ENCODE measurements around the gene BCL11A.

Gene BCL11A

GRCh38 chr2:60410456-60411146 lies 142.9 kb downstream of the BCL11A start:
- DNase-seq (ENCODE audit: low read depth, low spot score) = no peak
- Histone ChIP-seq H3K36me3 (ENCODE audit: insufficient read depth, insufficient read length, low read length) (no peaks in the 10 kb centered on the region), H3K4me3 (ENCODE audit: insufficient read length, low read depth) (no peak overlapping the region), H3K27me3 (ENCODE audit: insufficient read depth, insufficient read length) (no peaks in the 10 kb centered on the region), H3K9me3 (ENCODE audit: insufficient read depth, low read length) (peaks cover 8% of the 10 kb centered on the region), H3K4me1 (ENCODE audit: insufficient read depth, insufficient read length) (peaks cover 12% of the 10 kb centered on the region), H3K9ac (ENCODE audit: insufficient read length, low read depth) (no peak overlapping the region)
- TF ChIP-seq ZNF274 (IDR thresholded peaks at IDR 0.05; ENCODE audit: low read depth, low read length) (no peak), YY1 (IDR thresholded peaks at IDR 0.05; ENCODE audit: insufficient read depth, insufficient read length) (no peak), SUZ12 (IDR thresholded peaks at IDR 0.05; ENCODE audit: extremely low read depth, insufficient read depth, insufficient read length) (no peak)

- TF ChIP-seq YY1 (IDR thresholded peaks at IDR 0.05; ENCODE audit: insufficient read depth, insufficient read length) (no peak), SUZ12 (IDR thresholded peaks at IDR 0.05; ENCODE audit: extremely low read depth, insufficient read depth, insufficient read length) (no peak), ZNF274 (IDR thresholded peaks at IDR 0.05; ENCODE audit: low read depth, low read length) (no peak)
These were observed 144.0 kb downstream of the BCL11A start for GRCh38 chr2:60409531-60409871.

GRCh38 chr2:60408811-60409530 lies 144.5 kb downstream of the BCL11A start:
- Histone ChIP-seq H3K36me3 (ENCODE audit: insufficient read depth, insufficient read length, low read length) (no peaks in the 10 kb centered on the region), H3K9me3 (ENCODE audit: insufficient read depth, low read length) (no peaks in the 10 kb centered on the region), H3K4me3 (ENCODE audit: insufficient read length, low read depth) (no peak overlapping the region), H3K27me3 (ENCODE audit: insufficient read depth, insufficient read length) (no peaks in the 10 kb centered on the region), H3K9ac (ENCODE audit: insufficient read length, low read depth) (no peak overlapping the region), H3K4me1 (ENCODE audit: insufficient read depth, insufficient read length) (peaks cover 12% of the 10 kb centered on the region)
- DNase-seq (ENCODE audit: low read depth, low spot score) = no peak
- TF ChIP-seq ZNF274 (IDR thresholded peaks at IDR 0.05; ENCODE audit: low read depth, low read length) (no peak), YY1 (IDR thresholded peaks at IDR 0.05; ENCODE audit: insufficient read depth, insufficient read length) (no peak), SUZ12 (IDR thresholded peaks at IDR 0.05; ENCODE audit: extremely low read depth, insufficient read depth, insufficient read length) (no peak)

More at GRCh38 chr2:60409531-60409871, 144.0 kb downstream of the BCL11A start:
- Histone ChIP-seq H3K9ac (ENCODE audit: insufficient read length, low read depth) (no peak overlapping the region), H3K4me1 (ENCODE audit: insufficient read depth, insufficient read length) (peaks cover 12% of the 10 kb centered on the region), H3K36me3 (ENCODE audit: insufficient read depth, insufficient read length, low read length) (no peaks in the 10 kb centered on the region), H3K9me3 (ENCODE audit: insufficient read depth, low read length) (peaks cover 2% of the 10 kb centered on the region; the same call in 1 of the 2 replicates), H3K27me3 (ENCODE audit: insufficient read depth, insufficient read length) (no peaks in the 10 kb centered on the region), H3K4me3 (ENCODE audit: insufficient read length, low read depth) (no peak overlapping the region)
- DNase-seq (ENCODE audit: low read depth, low spot score) = no peak

- H3K27me3 ChIP-seq (ENCODE audit: insufficient read depth, insufficient read length) = no peaks in the 10 kb centered on the region
- DNase-seq (ENCODE audit: low read depth, low spot score) = no peak
- H3K36me3 ChIP-seq (ENCODE audit: insufficient read depth, insufficient read length, low read length) = no peaks in the 10 kb centered on the region
- TF ChIP-seq YY1 (IDR thresholded peaks at IDR 0.05; ENCODE audit: insufficient read depth, insufficient read length) = no peak
- TF ChIP-seq ZNF274 (IDR thresholded peaks at IDR 0.05; ENCODE audit: low read depth, low read length) = no peak
- no peak for TF ChIP-seq SUZ12 (IDR thresholded peaks at IDR 0.05; ENCODE audit: extremely low read depth, insufficient read depth, insufficient read length)
- H3K4me1 ChIP-seq (ENCODE audit: insufficient read depth, insufficient read length) = peaks cover 8% of the 10 kb centered on the region
- H3K4me3 ChIP-seq (ENCODE audit: insufficient read length, low read depth) = no peak overlapping the region
- H3K9ac ChIP-seq (ENCODE audit: insufficient read length, low read depth) = no peak overlapping the region
- H3K9me3 ChIP-seq (ENCODE audit: insufficient read depth, low read length) = no peaks in the 10 kb centered on the region
These were observed 145.2 kb downstream of the BCL11A start for GRCh38 chr2:60408207-60408606.

- Histone ChIP-seq H3K27me3 (ENCODE audit: insufficient read depth, insufficient read length) (no peaks in the 10 kb centered on the region), H3K4me1 (ENCODE audit: insufficient read depth, insufficient read length) (peaks cover 6% of the 10 kb centered on the region), H3K9ac (ENCODE audit: insufficient read length, low read depth) (no peak overlapping the region), H3K4me3 (ENCODE audit: insufficient read length, low read depth) (no peak overlapping the region), H3K9me3 (ENCODE audit: insufficient read depth, low read length) (no peaks in the 10 kb centered on the region), H3K36me3 (ENCODE audit: insufficient read depth, insufficient read length, low read length) (no peaks in the 10 kb centered on the region)
- no peak for DNase-seq (ENCODE audit: low read depth, low spot score)
- TF ChIP-seq YY1 (IDR thresholded peaks at IDR 0.05; ENCODE audit: insufficient read depth, insufficient read length) (no peak), ZNF274 (IDR thresholded peaks at IDR 0.05; ENCODE audit: low read depth, low read length) (no peak), SUZ12 (IDR thresholded peaks at IDR 0.05; ENCODE audit: extremely low read depth, insufficient read depth, insufficient read length) (no peak)
These were observed 146.1 kb downstream of the BCL11A start for GRCh38 chr2:60407398-60407797.

- no peak for TF ChIP-seq YY1 (IDR thresholded peaks at IDR 0.05; ENCODE audit: insufficient read depth, insufficient read length)
- TF ChIP-seq SUZ12 (IDR thresholded peaks at IDR 0.05; ENCODE audit: extremely low read depth, insufficient read depth, insufficient read length) = no peak
- TF ChIP-seq ZNF274 (IDR thresholded peaks at IDR 0.05; ENCODE audit: low read depth, low read length) = no peak
- DNase-seq (ENCODE audit: low read depth, low spot score) = no peak
These were observed 147.3 kb downstream of the BCL11A start for GRCh38 chr2:60406192-60406591.

GRCh38 chr2:60405271-60405919 lies 148.1 kb downstream of the BCL11A start:
- H3K36me3 ChIP-seq (ENCODE audit: insufficient read depth, insufficient read length, low read length) = no peaks in the 10 kb centered on the region
- H3K4me3 ChIP-seq (ENCODE audit: insufficient read length, low read depth) = no peak overlapping the region
- DNase-seq (ENCODE audit: low read depth, low spot score) = no peak
- no peaks in the 10 kb centered on the region for H3K9me3 ChIP-seq (ENCODE audit: insufficient read depth, low read length)
- no peak for TF ChIP-seq ZNF274 (IDR thresholded peaks at IDR 0.05; ENCODE audit: low read depth, low read length)
- no peak for TF ChIP-seq YY1 (IDR thresholded peaks at IDR 0.05; ENCODE audit: insufficient read depth, insufficient read length)
- no peak for TF ChIP-seq SUZ12 (IDR thresholded peaks at IDR 0.05; ENCODE audit: extremely low read depth, insufficient read depth, insufficient read length)
- no peaks in the 10 kb centered on the region for H3K27me3 ChIP-seq (ENCODE audit: insufficient read depth, insufficient read length)
- H3K9ac ChIP-seq (ENCODE audit: insufficient read length, low read depth) = no peak overlapping the region
- H3K4me1 ChIP-seq (ENCODE audit: insufficient read depth, insufficient read length) = peaks cover 6% of the 10 kb centered on the region

More at GRCh38 chr2:60406192-60406591, 147.3 kb downstream of the BCL11A start:
- H3K9me3 ChIP-seq (ENCODE audit: insufficient read depth, low read length) = no peaks in the 10 kb centered on the region
- no peak overlapping the region for H3K9ac ChIP-seq (ENCODE audit: insufficient read length, low read depth)
- H3K27me3 ChIP-seq (ENCODE audit: insufficient read depth, insufficient read length) = no peaks in the 10 kb centered on the region
- no peak overlapping the region for H3K4me3 ChIP-seq (ENCODE audit: insufficient read length, low read depth)
- no peaks in the 10 kb centered on the region for H3K36me3 ChIP-seq (ENCODE audit: insufficient read depth, insufficient read length, low read length)
- H3K4me1 ChIP-seq (ENCODE audit: insufficient read depth, insufficient read length) = peaks cover 6% of the 10 kb centered on the region
